Measurements from ENCODE around the gene FAM193A. TPM values are rescaled to one million over a fixed set of nuclear protein-coding genes. Genes with fewer than 3 reads are reported as not detected.

The FAM193A gene
- total RNA-seq, 1 donor from 2014 or later = 28.8 TPM

- Mint-ChIP-seq H3K36me3 (ENCODE audit: low read depth, unreplicated experiment) (peaks cover 12% of the 10 kb centered on the region), H3K4me1 (ENCODE audit: low read depth, unreplicated experiment) (peaks cover 52% of the 10 kb centered on the region), H3K4me3 (ENCODE audit: unreplicated experiment) (no peak overlapping the region), H3K27me3 (ENCODE audit: low read depth, unreplicated experiment) (no peaks in the 10 kb centered on the region), H3K9me3 (ENCODE audit: unreplicated experiment) (no peaks in the 10 kb centered on the region), H3K27ac (ENCODE audit: unreplicated experiment) (peak overlapping the region; percentile 34)
- Histone ChIP-seq H3K36me3 (ENCODE audit: insufficient read depth, low read length) (no peaks in the 10 kb centered on the region), H3K4me3 (ENCODE audit: insufficient read depth, low read depth, low read length) (no peak overlapping the region), H3K4me1 (ENCODE audit: insufficient read depth, low read length) (peaks cover 6% of the 10 kb centered on the region), H3K79me2 (ENCODE audit: insufficient read depth, low read length) (peaks cover 92% of the 10 kb centered on the region), H3K9me3 (ENCODE audit: insufficient read depth, low read depth, low read length) (no peaks in the 10 kb centered on the region), H3K9ac (ENCODE audit: low read length) (no peak overlapping the region), H3K4me2 (ENCODE audit: low read length) (no peak overlapping the region), H2AFZ (ENCODE audit: low read depth, low read length) (no peak overlapping the region), H3K27me3 (ENCODE audit: insufficient read depth, low read length) (no peaks in the 10 kb centered on the region), H3K27ac (ENCODE audit: low read depth, low read length) (no peak overlapping the region), H4K20me1 (ENCODE audit: insufficient read depth, low read length) (peaks cover 81% of the 10 kb centered on the region)
- no peak for TF ChIP-seq CTCF (IDR thresholded peaks at IDR 0.05; ENCODE audit: insufficient read depth, low read depth, low read length)
- TF ChIP-seq EZH2 (IDR thresholded peaks at IDR 0.05; ENCODE audit: insufficient read depth, low read length) = no peak
- DNase-seq (ENCODE audit: low read depth) = no peak
- FAIRE-seq = no peak
Measured at GRCh38 chr4:2598511-2599303, 62.3 kb downstream of the FAM193A start.

GRCh38 chr4:2599304-2599654 lies 62.8 kb downstream of the FAM193A start:
- no peaks in the 10 kb centered on the region for H3K9me3 ChIP-seq (ENCODE audit: insufficient read depth, low read depth, low read length)
- Mint-ChIP-seq H3K27ac (ENCODE audit: unreplicated experiment) (no peak overlapping the region), H3K4me3 (ENCODE audit: unreplicated experiment) (no peak overlapping the region), H3K9me3 (ENCODE audit: unreplicated experiment) (no peaks in the 10 kb centered on the region), H3K27me3 (ENCODE audit: low read depth, unreplicated experiment) (no peaks in the 10 kb centered on the region), H3K4me1 (ENCODE audit: low read depth, unreplicated experiment) (peaks cover 51% of the 10 kb centered on the region), H3K36me3 (ENCODE audit: low read depth, unreplicated experiment) (peaks cover 10% of the 10 kb centered on the region)
- no peak overlapping the region for H3K4me2 ChIP-seq (ENCODE audit: low read length)
- H3K4me1 ChIP-seq (ENCODE audit: insufficient read depth, low read length) = peaks cover 6% of the 10 kb centered on the region
- H3K27ac ChIP-seq (ENCODE audit: low read depth, low read length) = no peak overlapping the region
- peaks cover 81% of the 10 kb centered on the region for H4K20me1 ChIP-seq (ENCODE audit: insufficient read depth, low read length)
- peaks cover 92% of the 10 kb centered on the region for H3K79me2 ChIP-seq (ENCODE audit: insufficient read depth, low read length)
- no peak overlapping the region for H3K4me3 ChIP-seq (ENCODE audit: insufficient read depth, low read depth, low read length)
- no peak overlapping the region for H3K9ac ChIP-seq (ENCODE audit: low read length)
- FAIRE-seq (no peak), DNase-seq (ENCODE audit: low read depth) (no peak)
- H3K27me3 ChIP-seq (ENCODE audit: insufficient read depth, low read length) = no peaks in the 10 kb centered on the region
- no peak overlapping the region for H2AFZ ChIP-seq (ENCODE audit: low read depth, low read length)
- H3K36me3 ChIP-seq (ENCODE audit: insufficient read depth, low read length) = no peaks in the 10 kb centered on the region
- TF ChIP-seq EZH2 (IDR thresholded peaks at IDR 0.05; ENCODE audit: insufficient read depth, low read length) = no peak
- TF ChIP-seq CTCF (IDR thresholded peaks at IDR 0.05; ENCODE audit: insufficient read depth, low read depth, low read length) = no peak

GRCh38 chr4:2600878-2601277 lies 64.4 kb downstream of the FAM193A start:
- Histone ChIP-seq H4K20me1 (ENCODE audit: insufficient read depth, low read length) (peaks cover 81% of the 10 kb centered on the region), H2AFZ (ENCODE audit: low read depth, low read length) (no peak overlapping the region), H3K36me3 (ENCODE audit: insufficient read depth, low read length) (no peaks in the 10 kb centered on the region), H3K4me1 (ENCODE audit: insufficient read depth, low read length) (peaks cover 6% of the 10 kb centered on the region), H3K27ac (ENCODE audit: low read depth, low read length) (no peak overlapping the region), H3K4me2 (ENCODE audit: low read length) (no peak overlapping the region), H3K9ac (ENCODE audit: low read length) (no peak overlapping the region), H3K9me3 (ENCODE audit: insufficient read depth, low read depth, low read length) (no peaks in the 10 kb centered on the region), H3K79me2 (ENCODE audit: insufficient read depth, low read length) (peaks cover 93% of the 10 kb centered on the region), H3K27me3 (ENCODE audit: insufficient read depth, low read length) (no peaks in the 10 kb centered on the region), H3K4me3 (ENCODE audit: insufficient read depth, low read depth, low read length) (no peak overlapping the region)
- H3K9me3 Mint-ChIP-seq (ENCODE audit: unreplicated experiment) = no peaks in the 10 kb centered on the region
- peaks cover 45% of the 10 kb centered on the region for H3K4me1 Mint-ChIP-seq (ENCODE audit: low read depth, unreplicated experiment)
- no peaks in the 10 kb centered on the region for H3K27me3 Mint-ChIP-seq (ENCODE audit: low read depth, unreplicated experiment)
- H3K36me3 Mint-ChIP-seq (ENCODE audit: low read depth, unreplicated experiment) = peaks cover 9% of the 10 kb centered on the region
- H3K27ac Mint-ChIP-seq (ENCODE audit: unreplicated experiment) = no peak overlapping the region
- DNase-seq (ENCODE audit: low read depth) = no peak
- no peak for FAIRE-seq
- TF ChIP-seq CTCF (IDR thresholded peaks at IDR 0.05; ENCODE audit: insufficient read depth, low read depth, low read length) = no peak
- TF ChIP-seq EZH2 (IDR thresholded peaks at IDR 0.05; ENCODE audit: insufficient read depth, low read length) = no peak
- peak overlapping the region; percentile 21 for H3K4me3 Mint-ChIP-seq (ENCODE audit: unreplicated experiment)
